GM13976 (cell line): ENCODE measurements around the gene BICDL2.
A peak's percentile ranks its signal among the peaks of the same experiment; 100 is the strongest.

ENCODE experiments used
- DNase-seq: peaks from one replicate; pipeline ENCODE4 v3.0.0; 2012; ENCODE audit warnings: low spot score
- in situ Hi-C: fragments of 300-500 bp; cut with MboI; formaldehyde crosslinking; loops from one replicate; pipeline ENCODE4 v1.12.0; 2022; ENCODE audit warnings: low sequenced_read_pairs, mixed read lengths, inconsistent platforms; ENCODE audit not compliant: unreplicated experiment
- TF ChIP-seq, protein P1 (sequence below): IDR thresholded peaks from 2 replicates; pipeline ENCODE4 v1.5.1; 2012; ENCODE audit warnings: borderline replicate concordance, mild to moderate bottlenecking; ENCODE audit not compliant: insufficient read depth; ENCODE audit errors: extremely low read depth, missing control alignments, control extremely low read depth

Gene BICDL2

GRCh38 chr16:3020604-3021448 lies 15.9 kb downstream of the BICDL2 start:
- no peak for DNase-seq
- TF ChIP-seq, protein P1, sequence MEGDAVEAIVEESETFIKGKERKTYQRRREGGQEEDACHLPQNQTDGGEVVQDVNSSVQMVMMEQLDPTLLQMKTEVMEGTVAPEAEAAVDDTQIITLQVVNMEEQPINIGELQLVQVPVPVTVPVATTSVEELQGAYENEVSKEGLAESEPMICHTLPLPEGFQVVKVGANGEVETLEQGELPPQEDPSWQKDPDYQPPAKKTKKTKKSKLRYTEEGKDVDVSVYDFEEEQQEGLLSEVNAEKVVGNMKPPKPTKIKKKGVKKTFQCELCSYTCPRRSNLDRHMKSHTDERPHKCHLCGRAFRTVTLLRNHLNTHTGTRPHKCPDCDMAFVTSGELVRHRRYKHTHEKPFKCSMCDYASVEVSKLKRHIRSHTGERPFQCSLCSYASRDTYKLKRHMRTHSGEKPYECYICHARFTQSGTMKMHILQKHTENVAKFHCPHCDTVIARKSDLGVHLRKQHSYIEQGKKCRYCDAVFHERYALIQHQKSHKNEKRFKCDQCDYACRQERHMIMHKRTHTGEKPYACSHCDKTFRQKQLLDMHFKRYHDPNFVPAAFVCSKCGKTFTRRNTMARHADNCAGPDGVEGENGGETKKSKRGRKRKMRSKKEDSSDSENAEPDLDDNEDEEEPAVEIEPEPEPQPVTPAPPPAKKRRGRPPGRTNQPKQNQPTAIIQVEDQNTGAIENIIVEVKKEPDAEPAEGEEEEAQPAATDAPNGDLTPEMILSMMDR = no peak
- in situ Hi-C loops = no loop called here

DNA sequence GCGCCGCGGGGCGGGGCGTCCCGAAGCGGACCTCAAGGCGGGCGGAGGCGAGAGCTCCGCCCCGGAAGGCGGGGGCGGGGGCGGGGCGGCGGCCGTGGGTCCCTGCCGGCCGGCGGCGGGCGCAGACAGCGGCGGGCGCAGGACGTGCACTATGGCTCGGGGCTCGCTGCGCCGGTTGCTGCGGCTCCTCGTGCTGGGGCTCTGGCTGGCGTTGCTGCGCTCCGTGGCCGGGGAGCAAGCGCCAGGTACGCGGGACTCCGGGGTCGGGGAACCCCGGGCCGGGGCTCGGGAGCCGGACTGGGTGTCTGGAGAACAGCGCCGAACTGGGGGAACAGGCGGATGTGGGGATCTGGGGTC lies 16.5 kb downstream of the BICDL2 start, which contains the start of gene TNFRSF12A:
Gene TNFRSF12A (plus strand): TSS at position 122 of the 357 bp plus-strand sequence. CDS start 30 bp downstream, at position 152.
- in situ Hi-C loops = no loop called here
- DNase-seq = peak; percentile 93
- TF ChIP-seq, protein P1 = no peak

DNA sequence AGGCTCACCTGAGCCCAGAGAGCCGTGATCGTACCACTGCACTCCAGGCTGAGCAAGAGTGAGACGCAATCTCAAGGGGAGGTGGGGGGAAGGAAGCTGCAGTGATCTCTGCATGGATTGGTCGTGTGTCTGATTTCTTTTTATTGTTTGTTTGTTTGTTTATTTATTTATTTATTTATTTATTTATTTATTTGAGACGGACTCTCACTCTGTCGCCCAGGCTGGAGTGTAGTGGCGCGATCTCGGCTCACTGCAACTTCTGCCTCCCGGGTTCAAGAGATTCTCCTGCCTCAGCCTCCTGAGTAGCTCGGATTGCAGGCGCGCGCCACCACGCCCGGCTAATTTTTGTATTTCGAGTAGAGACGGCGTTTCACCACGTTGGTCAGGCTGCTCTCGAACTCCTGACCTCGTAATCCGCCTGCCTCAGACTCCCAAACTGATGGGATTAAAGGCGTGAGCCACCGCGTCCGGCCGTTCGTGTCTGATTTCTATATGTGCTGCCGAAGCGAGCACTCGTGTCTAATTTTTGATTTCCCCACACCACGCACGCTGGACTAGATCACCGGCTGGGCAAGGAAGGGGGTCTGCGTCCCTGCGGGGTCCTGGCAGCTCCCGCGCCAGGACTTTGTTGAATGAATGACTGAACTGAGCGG lies 17.0 kb downstream of the BICDL2 start:
- TF ChIP-seq, protein P1 = no peak
- no peak for DNase-seq
- in situ Hi-C loops = no loop called here

DNA sequence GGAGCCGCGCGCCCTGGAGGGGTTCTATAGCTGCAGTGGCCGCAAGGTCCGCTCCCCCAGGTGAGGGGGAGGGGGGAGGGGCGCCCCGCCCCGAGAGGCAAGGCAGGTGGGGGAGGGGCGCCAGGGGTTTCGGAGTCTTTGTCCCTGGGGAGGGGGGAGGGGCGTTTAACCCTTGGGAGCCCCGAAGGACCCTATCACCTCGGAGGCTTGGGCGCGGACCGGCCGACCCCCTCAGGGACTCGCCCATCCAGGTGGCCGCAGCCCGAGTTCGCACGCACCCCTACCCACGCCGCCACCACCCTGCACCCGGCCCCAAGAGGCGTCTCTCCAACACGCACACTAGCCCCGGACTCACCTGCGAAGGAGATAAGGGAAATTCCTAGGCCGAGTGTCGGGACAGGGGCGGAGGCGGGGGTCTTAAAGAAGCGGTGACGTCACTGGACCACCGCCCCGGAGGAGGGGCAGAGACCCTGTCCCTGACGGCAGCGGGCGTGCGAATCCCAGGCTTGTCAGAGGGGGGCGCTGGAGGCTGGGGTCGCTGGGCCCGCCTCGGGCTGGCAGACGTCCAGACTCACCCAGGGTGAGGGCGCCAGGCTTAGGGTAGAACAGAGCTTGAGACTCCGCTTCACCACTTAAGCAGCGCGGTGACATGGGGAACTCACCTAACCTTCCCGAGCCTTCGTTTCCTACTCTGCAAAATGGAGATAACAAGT lies 18.8 kb downstream of the BICDL2 start, which contains the start of gene CLDN6:
Gene CLDN6 (minus strand): TSS at position 390 of the 713 bp plus-strand sequence. CDS start 2,162 bp downstream, outside the sequence.
- DNase-seq = no peak
- TF ChIP-seq, protein P1 = peak; percentile 47
- in situ Hi-C loops = no loop called here

GRCh38 chr16:3017344-3017743 lies 19.4 kb downstream of the BICDL2 start:
- in situ Hi-C loops = no loop called here
- no peak for DNase-seq
- TF ChIP-seq, protein P1 = no peak

DNA sequence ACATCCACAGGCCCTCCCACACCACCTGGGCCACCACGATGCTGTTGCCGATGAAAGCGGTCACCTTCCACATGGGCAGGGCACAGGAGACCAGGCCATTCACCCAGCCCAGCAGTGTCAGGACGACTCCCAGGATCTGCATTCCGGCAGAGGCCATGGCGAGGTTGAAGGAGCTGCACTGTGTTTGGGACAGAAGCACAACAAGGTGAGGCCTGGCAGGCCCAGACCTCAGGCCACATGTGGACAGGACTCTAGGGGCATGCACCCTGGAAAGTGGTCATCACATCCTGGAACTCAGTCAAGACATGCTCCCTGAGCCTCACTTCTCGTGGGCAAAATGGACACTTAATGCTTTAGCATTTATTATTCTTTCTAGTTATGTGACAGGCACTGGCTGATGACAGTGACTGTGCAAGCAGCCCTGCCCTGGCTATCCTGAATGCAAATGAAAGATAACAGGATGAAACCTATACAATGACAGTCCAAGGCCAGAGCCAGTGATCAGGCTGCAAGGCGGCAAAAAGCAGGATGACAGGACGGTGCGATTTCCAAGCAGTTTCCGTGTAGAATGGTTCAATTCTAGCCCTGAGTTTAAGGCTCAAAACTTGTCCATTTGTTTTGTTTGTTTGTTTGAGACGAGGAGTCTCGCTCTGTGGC lies 20.8 kb downstream of the BICDL2 start:
- DNase-seq = no peak
- TF ChIP-seq, protein P1 = no peak
- in situ Hi-C loops = no loop called here
